SIG-M5 treated with dmso at 0.1 percent for 504 hours (cell line): Measurements from ENCODE around the gene SLC36A1.
"Not testable (repeated sequence)": the region's sequence is repeated elsewhere in the genome, so short reads cannot be mapped to it uniquely, and the experiment has no call there.

Experiments used
- DNase-seq: peaks from one replicate; lab custom pipeline; 2025; ENCODE audit not compliant: unreplicated experiment; lab: John Stamatoyannopoulos, UW

SLC36A1 gene

DNA sequence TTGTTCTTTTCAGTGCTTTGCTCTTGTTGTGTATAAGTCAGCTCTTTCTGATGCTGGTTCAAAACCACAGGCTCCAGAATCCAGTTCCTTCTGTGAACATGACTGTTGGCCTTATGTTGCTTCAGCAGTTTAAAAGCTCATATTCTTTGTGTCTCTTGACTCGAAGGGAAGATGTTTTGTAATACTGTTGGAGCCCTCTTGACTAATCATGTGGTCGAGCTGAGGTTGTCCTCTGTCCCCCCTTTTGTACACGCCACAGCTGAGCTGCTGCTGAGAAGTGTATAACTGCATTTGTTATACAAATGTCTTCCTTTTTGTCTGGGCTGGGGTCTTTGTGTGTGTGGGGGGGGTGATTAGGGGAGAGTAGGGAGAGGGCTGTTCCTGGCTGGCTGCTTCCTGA, 35.8 kb downstream of the SLC36A1 start:
- DNase-seq: peak; percentile 99

- DNase-seq: peak; percentile 80
Observed at GRCh38 chr5:151483647-151484046, 36.2 kb downstream of the SLC36A1 start.

- no peak for DNase-seq
Observed at GRCh38 chr5:151487544-151487943, 40.1 kb downstream of the SLC36A1 start.

- DNase-seq: no peak
Observed at GRCh38 chr5:151490627-151491026, 43.2 kb downstream of the SLC36A1 start.

GRCh38 chr5:151491062-151491461, 43.7 kb downstream of the SLC36A1 start:
- DNase-seq: no peak

DNA sequence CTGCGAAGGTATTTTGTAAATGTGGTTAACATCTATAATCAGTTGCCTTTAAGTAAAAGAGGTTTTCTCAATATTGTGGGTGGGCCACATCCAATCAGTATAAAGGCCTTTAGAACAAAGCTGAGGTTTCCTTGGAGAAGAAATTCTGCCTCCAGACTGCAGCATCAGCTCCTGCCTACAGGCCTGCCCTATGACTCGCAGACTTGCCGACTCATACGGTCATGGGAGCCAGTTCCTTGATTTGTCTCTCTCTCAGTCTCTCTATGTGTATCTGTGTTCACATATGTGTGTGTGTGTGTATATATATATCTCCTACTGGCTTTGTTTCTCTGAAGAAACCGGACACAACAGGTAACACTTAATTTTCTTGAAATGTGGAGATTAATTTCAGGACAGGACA, 45.3 kb downstream of the SLC36A1 start:
- no peak for DNase-seq

GRCh38 chr5:151493665-151494064, 46.3 kb downstream of the SLC36A1 start:
- DNase-seq: no peak

- DNase-seq: no peak
Observed at GRCh38 chr5:151495320-151495719, 47.9 kb downstream of the SLC36A1 start.

- no peak for DNase-seq
Observed at GRCh38 chr5:151496041-151496484, 48.7 kb downstream of the SLC36A1 start.

- peak; percentile 48 for DNase-seq
Observed at GRCh38 chr5:151497391-151498002, 50.1 kb downstream of the SLC36A1 start.

GRCh38 chr5:151498395-151499155, 51.2 kb downstream of the SLC36A1 start:
- no peak for DNase-seq

GRCh38 chr5:151499501-151500035, 52.2 kb downstream of the SLC36A1 start:
- DNase-seq: no peak

- DNase-seq: no peak
Observed at GRCh38 chr5:151504006-151504405, 56.6 kb downstream of the SLC36A1 start.

DNA sequence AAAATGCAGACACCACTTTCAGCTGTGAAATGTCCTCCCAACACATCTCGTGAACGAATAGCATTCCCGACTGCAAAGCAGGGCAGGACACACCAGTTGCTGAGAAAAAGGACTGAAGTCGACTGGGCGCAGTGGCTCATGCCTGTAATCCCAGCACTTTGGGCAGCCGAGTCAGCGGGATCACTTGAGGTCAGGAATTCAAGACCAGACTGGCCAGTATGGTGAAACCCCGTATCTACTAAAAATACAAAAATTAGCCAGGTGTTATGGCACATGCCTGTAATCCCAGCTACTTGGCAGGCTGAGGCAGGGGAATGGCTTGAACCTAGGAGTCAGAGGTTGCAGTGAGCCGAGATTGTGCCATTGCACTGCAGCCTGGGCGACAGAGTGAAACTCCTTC, 60.9 kb downstream of the SLC36A1 start:
- not testable (repeated sequence) for DNase-seq

DNA sequence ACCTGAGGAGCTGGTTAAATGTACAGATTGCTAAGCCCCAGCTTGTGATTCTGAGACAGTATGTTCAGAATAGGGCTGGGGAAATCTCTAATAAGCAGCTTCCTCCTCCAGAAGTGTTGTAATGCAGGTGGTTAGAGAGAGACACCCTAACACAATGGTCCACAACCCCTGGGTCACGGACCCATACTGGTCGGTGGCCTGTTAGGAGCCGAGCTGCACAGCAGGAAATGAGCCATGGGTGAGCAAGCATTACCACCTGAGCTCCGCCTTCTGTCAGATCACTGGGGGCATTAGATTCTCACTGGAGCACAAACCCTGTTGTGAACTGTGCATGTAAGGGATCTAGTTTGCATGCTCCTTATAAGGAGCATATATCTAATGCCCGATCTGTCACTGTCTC, 61.8 kb downstream of the SLC36A1 start:
- DNase-seq: no peak

DNA sequence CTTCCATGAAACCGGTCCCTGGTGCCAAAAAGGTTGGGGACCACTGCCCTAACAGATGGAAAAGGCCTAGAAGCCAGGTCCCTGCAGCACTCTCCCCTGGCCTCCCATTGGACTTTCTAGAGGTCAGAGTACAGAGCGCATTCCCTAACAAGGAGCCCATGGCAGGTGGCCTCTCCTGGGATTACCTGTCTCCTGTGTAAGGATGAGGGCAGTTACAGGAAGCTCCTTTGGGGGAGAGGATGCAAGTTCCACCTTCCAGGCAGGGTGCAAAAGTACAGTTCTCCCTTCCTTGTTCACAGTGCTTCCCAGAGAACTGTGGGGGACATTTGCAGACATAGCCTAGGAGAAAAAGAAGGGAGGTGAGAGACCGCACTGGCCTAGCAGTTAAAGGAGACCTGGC, 62.4 kb downstream of the SLC36A1 start:
- DNase-seq: no peak

DNA sequence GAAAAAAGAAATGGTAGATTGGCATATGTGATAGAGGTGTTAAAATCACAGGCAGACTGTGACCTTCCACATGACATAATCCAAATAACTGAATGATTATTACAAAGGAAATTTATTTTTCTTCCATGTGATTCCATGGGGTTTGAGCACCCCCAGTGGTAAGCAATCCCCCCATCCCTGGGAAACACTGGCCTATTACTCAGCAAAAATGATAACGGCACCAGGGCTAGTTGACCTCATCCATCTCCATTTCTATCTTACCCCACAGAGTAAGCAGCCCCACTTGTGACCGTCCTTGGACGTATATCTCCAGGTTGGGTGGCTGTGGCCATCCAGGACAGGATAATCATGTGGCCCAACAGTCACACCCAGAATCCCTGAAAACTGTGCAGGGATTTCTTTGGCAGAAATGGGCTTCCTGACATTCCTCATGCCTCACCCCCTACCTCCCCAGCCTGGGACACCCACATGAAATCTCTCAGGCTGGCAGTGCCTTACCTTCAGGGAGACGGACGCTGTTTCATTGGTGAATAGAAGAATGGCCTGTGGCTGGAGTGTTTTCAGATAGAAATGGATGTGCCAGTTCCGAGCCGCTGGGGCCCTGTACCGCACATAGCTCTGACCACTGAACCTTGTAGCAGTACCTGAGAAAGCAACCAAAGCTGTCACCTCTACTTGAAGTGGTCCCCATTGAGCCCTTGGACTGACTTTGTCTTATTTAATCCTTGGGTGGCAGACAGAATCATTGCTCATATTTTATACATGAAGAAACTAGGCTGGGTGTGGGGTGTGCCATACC, 69.9 kb downstream of the SLC36A1 start:
- no peak for DNase-seq

DNA sequence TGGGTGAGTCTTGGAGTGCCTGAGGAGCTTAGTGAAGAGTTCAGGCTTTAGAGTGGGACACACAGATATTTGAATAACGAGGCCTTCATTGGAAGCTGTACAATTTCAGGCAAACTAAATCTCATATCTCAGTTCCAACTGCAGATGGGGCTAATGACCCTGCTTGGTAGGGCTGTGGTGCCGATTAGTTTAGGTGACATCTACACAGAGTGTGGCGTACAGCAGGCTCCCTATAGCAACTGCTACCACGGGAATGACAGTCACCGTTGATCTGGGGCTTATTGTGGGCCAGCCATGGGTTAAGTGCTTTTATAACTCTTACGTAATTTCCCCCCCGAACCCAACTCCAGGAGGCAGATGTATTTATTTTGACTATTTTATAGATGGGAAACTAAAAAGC, 72.9 kb downstream of the SLC36A1 start:
- no peak for DNase-seq

- peak; percentile 50 for DNase-seq
Observed at GRCh38 chr5:151522226-151522625, 74.8 kb downstream of the SLC36A1 start.

- peak; percentile 77 for DNase-seq
Observed at GRCh38 chr5:151523335-151523734, 75.9 kb downstream of the SLC36A1 start.

DNA sequence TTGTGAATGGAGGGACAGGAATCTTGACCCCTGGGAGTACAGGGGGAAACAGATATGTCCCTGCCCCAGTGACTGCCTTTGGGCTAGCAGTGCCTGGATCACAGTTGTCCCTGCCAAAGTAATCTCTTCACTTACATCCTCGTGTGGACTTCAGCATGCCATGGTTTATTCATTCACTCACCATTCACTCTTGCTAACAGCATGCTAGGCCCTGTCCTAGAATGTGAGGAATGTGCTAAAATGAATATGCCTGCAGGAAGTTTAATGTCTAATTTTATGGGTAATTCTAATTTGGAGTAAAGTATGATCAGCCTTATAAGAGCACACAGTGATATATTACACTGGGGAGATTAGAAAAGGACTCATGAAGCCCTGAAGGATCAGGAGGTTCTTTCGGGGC, 80.8 kb downstream of the SLC36A1 start:
- DNase-seq: no peak

- DNase-seq: no peak
Observed at GRCh38 chr5:151528996-151529395, 81.6 kb downstream of the SLC36A1 start.
